ENCODE measurements around the gene SLIT3. TPM values are rescaled to one million over a fixed set of nuclear protein-coding genes. Genes with fewer than 3 reads are reported as not detected.
A peak's percentile ranks its signal among the peaks of the same experiment; 100 is the strongest.

Gene SLIT3
- total RNA-seq, 1 donor from 2014 or later = 31.8 TPM

DNA sequence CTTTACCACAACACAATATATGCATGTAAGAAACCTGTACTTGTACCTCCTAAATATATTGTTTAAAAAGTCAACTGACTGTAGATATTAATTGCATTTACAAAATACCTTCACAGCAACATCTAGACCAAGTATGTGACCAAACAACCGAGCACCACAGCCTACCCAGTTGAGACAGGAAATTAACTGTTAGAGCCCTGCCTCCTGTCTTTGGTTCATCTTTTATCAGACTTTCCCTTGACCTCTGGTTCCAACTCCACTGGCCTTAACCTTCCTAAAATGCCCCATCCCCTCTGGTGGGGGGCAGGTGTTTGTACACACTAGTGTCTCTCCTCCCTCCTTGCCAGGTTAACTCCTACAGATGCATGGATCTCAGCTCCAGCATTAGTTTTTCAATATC lies 566.8 kb downstream of the SLIT3 start:
- Mint-ChIP-seq H3K27ac (ENCODE audit: unreplicated experiment) (no peak overlapping the region), H3K9me3 (ENCODE audit: unreplicated experiment) (peaks cover 8% of the 10 kb centered on the region), H3K4me3 (ENCODE audit: unreplicated experiment) (no peak overlapping the region), H3K27me3 (ENCODE audit: unreplicated experiment) (peaks cover 10% of the 10 kb centered on the region), H3K36me3 (ENCODE audit: unreplicated experiment) (peaks cover 5% of the 10 kb centered on the region), H3K4me1 (ENCODE audit: unreplicated experiment) (no peaks in the 10 kb centered on the region)
- peak; percentile 30 for DNase-seq (ENCODE audit: extremely low spot score, unreplicated experiment)
- TF ChIP-seq, protein P1, sequence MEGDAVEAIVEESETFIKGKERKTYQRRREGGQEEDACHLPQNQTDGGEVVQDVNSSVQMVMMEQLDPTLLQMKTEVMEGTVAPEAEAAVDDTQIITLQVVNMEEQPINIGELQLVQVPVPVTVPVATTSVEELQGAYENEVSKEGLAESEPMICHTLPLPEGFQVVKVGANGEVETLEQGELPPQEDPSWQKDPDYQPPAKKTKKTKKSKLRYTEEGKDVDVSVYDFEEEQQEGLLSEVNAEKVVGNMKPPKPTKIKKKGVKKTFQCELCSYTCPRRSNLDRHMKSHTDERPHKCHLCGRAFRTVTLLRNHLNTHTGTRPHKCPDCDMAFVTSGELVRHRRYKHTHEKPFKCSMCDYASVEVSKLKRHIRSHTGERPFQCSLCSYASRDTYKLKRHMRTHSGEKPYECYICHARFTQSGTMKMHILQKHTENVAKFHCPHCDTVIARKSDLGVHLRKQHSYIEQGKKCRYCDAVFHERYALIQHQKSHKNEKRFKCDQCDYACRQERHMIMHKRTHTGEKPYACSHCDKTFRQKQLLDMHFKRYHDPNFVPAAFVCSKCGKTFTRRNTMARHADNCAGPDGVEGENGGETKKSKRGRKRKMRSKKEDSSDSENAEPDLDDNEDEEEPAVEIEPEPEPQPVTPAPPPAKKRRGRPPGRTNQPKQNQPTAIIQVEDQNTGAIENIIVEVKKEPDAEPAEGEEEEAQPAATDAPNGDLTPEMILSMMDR (IDR thresholded peaks at IDR 0.05) = no peak

DNA sequence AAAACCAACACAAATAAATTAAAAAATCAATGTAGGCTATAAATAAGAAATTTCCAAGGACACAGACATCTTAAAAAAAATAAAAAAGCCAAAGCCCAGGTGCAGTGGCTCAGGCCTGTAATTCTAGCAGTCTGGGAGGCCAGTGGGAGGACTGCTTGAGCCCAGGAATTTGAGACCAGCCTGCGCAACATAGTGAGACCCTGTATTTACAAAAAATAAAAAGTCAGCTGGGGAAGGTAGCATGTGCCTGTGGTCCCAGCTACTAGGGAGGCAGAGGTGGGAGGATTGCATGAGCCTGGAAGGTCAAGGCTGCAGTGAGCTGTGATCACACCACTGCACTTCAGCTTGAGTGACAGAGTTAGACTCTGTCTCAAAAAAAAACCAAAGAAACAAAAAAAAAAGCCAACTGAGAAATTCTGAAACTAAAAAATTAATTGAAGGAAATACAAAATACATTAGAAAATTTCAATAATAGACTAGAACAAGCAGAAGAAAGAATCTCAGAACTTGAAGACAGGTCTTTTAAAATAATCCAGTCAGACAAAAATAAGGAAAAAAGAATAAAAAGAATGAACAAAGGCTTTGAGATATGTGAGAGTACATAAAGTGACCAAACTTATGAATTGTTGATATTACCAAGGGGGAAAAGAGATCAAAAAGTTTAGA lies 572.3 kb downstream of the SLIT3 start:
- no peak overlapping the region for H3K4me3 Mint-ChIP-seq (ENCODE audit: unreplicated experiment)
- peaks cover 11% of the 10 kb centered on the region for H3K27me3 Mint-ChIP-seq (ENCODE audit: unreplicated experiment)
- H3K9me3 Mint-ChIP-seq (ENCODE audit: unreplicated experiment) = peaks cover 18% of the 10 kb centered on the region
- no peak overlapping the region for H3K27ac Mint-ChIP-seq (ENCODE audit: unreplicated experiment)
- DNase-seq (ENCODE audit: extremely low spot score, unreplicated experiment) = peak; percentile 17
- H3K4me1 Mint-ChIP-seq (ENCODE audit: unreplicated experiment) = no peaks in the 10 kb centered on the region
- H3K36me3 Mint-ChIP-seq (ENCODE audit: unreplicated experiment) = peaks cover 12% of the 10 kb centered on the region
- TF ChIP-seq, protein P1 (IDR thresholded peaks at IDR 0.05) = no peak

DNA sequence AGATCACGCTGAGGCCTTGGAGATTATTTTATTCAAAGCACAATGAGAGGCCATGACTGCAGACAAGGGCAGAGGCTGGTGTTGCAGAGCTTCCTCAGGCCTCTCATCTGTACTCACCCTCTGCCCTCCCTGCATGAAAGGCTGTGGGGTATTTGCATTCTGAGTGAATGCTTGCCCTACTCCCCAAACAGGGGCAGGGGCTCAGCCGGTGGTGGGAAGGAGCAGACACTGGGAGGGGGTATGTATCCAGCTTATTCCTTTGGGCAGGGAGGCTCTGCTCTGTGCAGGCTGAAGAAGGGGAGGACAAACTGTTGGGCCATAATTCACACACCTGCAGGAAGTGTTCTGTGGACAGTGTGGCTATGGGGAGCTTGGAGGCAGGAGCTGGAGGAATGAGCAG lies 573.4 kb downstream of the SLIT3 start:
- peak; percentile 69 for DNase-seq (ENCODE audit: extremely low spot score, unreplicated experiment)
- no peak overlapping the region for H3K4me3 Mint-ChIP-seq (ENCODE audit: unreplicated experiment)
- peaks cover 11% of the 10 kb centered on the region for H3K27me3 Mint-ChIP-seq (ENCODE audit: unreplicated experiment)
- peaks cover 13% of the 10 kb centered on the region for H3K36me3 Mint-ChIP-seq (ENCODE audit: unreplicated experiment)
- no peaks in the 10 kb centered on the region for H3K4me1 Mint-ChIP-seq (ENCODE audit: unreplicated experiment)
- peaks cover 18% of the 10 kb centered on the region for H3K9me3 Mint-ChIP-seq (ENCODE audit: unreplicated experiment)
- no peak overlapping the region for H3K27ac Mint-ChIP-seq (ENCODE audit: unreplicated experiment)
- TF ChIP-seq, protein P1 (IDR thresholded peaks at IDR 0.05) = no peak

DNA sequence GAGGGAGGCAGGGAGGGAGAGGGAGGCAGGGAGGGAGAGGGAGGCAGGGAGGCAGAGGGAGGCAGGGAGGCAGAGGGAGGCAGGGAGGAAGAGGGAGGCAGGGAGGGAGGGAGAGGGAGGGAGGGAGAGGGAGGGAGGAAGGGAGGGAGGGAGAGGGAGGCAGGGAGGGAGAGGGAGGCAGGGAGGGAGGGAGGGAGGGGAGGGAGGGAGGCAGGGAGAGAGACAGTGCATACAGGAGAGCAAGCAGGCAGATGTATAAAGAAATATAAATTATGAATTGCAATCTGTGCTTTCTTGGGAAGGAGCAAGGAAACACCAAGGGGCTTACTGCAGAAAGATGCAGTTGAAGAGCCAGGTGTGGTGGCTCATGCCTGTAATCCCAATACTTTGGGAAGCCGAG lies 574.6 kb downstream of the SLIT3 start:
- Mint-ChIP-seq H3K9me3 (ENCODE audit: unreplicated experiment) (peaks cover 18% of the 10 kb centered on the region), H3K4me1 (ENCODE audit: unreplicated experiment) (no peaks in the 10 kb centered on the region), H3K27me3 (ENCODE audit: unreplicated experiment) (peaks cover 11% of the 10 kb centered on the region), H3K4me3 (ENCODE audit: unreplicated experiment) (no peak overlapping the region), H3K27ac (ENCODE audit: unreplicated experiment) (no peak overlapping the region), H3K36me3 (ENCODE audit: unreplicated experiment) (peaks cover 15% of the 10 kb centered on the region)
- TF ChIP-seq, protein P1 (IDR thresholded peaks at IDR 0.05) = no peak
- DNase-seq (ENCODE audit: extremely low spot score, unreplicated experiment) = peak; percentile 11

DNA sequence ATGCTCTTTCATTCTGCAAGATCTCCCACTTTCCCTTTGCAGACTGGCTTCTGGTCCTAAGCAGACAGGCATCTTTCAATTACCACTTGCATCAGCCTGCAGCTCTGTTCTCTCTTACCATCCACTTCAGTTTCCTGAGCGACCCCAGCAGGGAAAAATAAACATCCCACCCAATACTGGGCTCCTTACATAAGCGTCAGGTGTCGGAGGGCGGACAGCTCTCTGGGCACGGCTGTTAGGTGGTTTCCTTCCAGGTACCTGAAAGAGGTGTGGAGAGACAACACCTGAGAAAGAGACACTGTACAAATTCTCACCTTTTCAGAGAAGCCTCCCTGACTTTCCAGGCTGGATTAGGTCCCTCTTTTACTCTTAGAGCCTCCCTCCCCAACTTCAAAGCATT lies 576.7 kb downstream of the SLIT3 start:
- Mint-ChIP-seq H3K27me3 (ENCODE audit: unreplicated experiment) (peaks cover 2% of the 10 kb centered on the region), H3K4me1 (ENCODE audit: unreplicated experiment) (no peaks in the 10 kb centered on the region)

More for the DNA sequence above, 576.7 kb downstream of the SLIT3 start:
- Mint-ChIP-seq H3K4me3 (ENCODE audit: unreplicated experiment) (no peak overlapping the region), H3K36me3 (ENCODE audit: unreplicated experiment) (peaks cover 9% of the 10 kb centered on the region), H3K9me3 (ENCODE audit: unreplicated experiment) (peaks cover 10% of the 10 kb centered on the region), H3K27ac (ENCODE audit: unreplicated experiment) (no peak overlapping the region)
- TF ChIP-seq, protein P1 (IDR thresholded peaks at IDR 0.05) = no peak
- peak; percentile 44 for DNase-seq (ENCODE audit: extremely low spot score, unreplicated experiment)
